ENCODE measurements around the gene GTF3C1. TPM values are rescaled to one million over a fixed set of nuclear protein-coding genes. Genes with fewer than 3 reads are reported as not detected.

The GTF3C1 gene
- total RNA-seq, 1 donor from 2014 or later: 125 TPM

DNA sequence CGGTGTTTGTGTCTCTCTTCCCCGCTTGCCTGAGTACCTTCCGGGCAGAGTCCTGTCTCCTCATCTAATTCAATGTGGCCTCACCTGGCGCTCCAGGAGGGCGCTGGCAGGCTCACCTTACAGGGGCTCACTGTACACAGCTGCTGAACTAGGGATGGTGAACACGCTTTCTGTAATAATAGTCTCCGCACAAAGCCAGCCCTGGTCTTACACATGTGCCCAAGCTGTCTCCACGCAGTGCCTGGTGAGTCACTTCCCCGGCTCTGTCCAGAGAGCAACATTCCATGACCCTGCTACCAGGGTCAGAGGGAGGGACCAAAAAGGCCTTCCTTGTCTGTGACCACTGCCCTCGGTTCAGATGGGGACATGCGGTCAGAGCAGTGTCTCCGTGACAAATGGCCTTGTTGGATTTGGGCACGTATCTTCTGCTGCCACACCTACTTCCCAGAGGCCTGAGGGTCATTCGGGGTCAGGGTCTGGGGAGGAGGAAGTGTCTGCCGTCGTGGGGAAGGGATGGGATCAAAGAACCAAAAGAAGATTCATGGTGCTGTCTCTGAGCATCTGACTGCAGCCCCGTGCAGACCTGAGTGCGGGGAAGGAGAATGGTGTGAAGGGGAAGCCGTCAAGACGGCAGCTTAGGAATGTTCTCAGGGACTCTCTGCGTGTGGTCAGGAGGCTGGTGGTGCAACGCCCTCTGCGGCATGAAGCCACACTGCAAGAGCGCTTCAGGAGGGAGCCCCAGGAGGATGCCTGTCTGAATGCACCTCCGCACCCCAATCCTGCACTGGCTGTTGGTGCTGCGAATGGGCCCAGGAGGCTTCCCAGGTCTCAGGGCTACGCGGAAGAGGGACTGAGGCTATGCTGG is 78.9 kb downstream of the GTF3C1 start:
- peaks cover 37% of the 10 kb centered on the region for H3K36me3 Mint-ChIP-seq (ENCODE audit: low read depth)
- TF ChIP-seq CTCF (conservative IDR thresholded peaks at IDR 0.05): no peak
- H3K9me3 Mint-ChIP-seq: no peaks in the 10 kb centered on the region
- peak overlapping the region; percentile 83 for H3K27ac Mint-ChIP-seq (ENCODE audit: unreplicated experiment)
- no peak overlapping the region for H3K4me3 Mint-ChIP-seq
- no peaks in the 10 kb centered on the region for H3K27me3 Mint-ChIP-seq (ENCODE audit: low read depth)
- DNase-seq (ENCODE audit: low read depth, low spot score): no peak
- H3K4me1 Mint-ChIP-seq: peaks cover 8% of the 10 kb centered on the region

DNA sequence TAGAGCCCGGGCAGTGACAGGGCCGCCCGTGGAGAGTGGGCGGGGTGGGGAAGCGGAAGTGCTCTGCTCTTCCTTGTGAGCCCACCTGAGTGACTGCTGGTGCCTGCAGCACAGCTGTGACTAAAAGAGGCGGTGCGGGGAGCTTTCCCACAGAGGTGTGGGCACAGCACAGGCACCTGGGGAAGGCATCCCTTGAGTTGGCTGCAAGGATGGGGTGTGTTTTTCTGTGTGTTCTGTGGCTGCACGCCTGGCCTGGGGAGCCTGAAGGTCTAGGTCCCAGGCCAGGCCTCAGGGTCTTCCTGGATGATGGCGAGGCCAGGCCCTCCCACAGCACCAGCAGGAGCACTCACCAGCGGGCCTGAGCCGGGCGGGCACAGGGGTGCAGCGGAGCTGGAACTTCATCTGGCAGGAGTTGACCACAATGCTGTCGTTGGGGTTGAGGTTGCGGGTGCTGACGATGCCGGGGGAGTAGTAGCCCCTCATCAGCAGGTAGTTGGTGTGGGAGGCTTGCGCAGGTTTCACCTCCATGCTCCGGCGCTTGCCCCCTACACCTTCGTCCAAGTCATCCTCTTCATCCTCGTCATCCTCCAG is 80.7 kb downstream of the GTF3C1 start:
- DNase-seq (ENCODE audit: low read depth, low spot score): no peak
- no peaks in the 10 kb centered on the region for H3K9me3 Mint-ChIP-seq
- no peaks in the 10 kb centered on the region for H3K27me3 Mint-ChIP-seq (ENCODE audit: low read depth)
- H3K27ac Mint-ChIP-seq (ENCODE audit: unreplicated experiment): peak overlapping the region; percentile 12
- H3K4me3 Mint-ChIP-seq: no peak overlapping the region
- TF ChIP-seq CTCF (conservative IDR thresholded peaks at IDR 0.05): no peak
- peaks cover 8% of the 10 kb centered on the region for H3K4me1 Mint-ChIP-seq
- H3K36me3 Mint-ChIP-seq (ENCODE audit: low read depth): peaks cover 37% of the 10 kb centered on the region

DNA sequence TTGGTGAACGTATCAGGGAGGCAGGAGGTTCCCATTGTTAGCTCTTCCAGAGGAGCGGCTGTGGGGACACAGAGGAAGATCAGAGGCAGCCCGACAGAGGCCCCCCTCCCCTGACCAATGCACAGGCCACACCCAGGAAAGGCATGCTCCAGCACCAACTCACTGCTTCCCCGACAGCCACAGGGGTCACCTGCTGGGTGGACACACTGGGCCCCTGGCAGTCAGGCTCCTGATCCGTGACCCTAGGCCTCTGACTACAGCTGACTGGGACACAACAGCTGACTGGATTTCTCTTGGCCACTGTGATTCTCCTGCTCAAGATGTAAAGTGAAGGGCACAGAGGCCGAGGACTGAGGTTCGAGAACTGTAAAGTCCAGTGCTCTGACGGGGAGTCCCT is 84.2 kb downstream of the GTF3C1 start:
- no peaks in the 10 kb centered on the region for H3K9me3 Mint-ChIP-seq
- no peak overlapping the region for H3K4me3 Mint-ChIP-seq
- no peaks in the 10 kb centered on the region for H3K27me3 Mint-ChIP-seq (ENCODE audit: low read depth)
- H3K4me1 Mint-ChIP-seq: no peaks in the 10 kb centered on the region
- H3K27ac Mint-ChIP-seq (ENCODE audit: unreplicated experiment): no peak overlapping the region
- TF ChIP-seq CTCF (conservative IDR thresholded peaks at IDR 0.05): no peak
- H3K36me3 Mint-ChIP-seq (ENCODE audit: low read depth): peaks cover 23% of the 10 kb centered on the region
- DNase-seq (ENCODE audit: low read depth, low spot score): no peak

- Mint-ChIP-seq H3K9me3 (no peaks in the 10 kb centered on the region), H3K27ac (ENCODE audit: unreplicated experiment) (no peak overlapping the region), H3K27me3 (ENCODE audit: low read depth) (no peaks in the 10 kb centered on the region), H3K36me3 (ENCODE audit: low read depth) (peaks cover 19% of the 10 kb centered on the region), H3K4me3 (no peak overlapping the region), H3K4me1 (no peaks in the 10 kb centered on the region)
- TF ChIP-seq CTCF (conservative IDR thresholded peaks at IDR 0.05): no peak
- DNase-seq (ENCODE audit: low read depth, low spot score): no peak
Observed at GRCh38 chr16:27464626-27465482, 84.9 kb downstream of the GTF3C1 start.

DNA sequence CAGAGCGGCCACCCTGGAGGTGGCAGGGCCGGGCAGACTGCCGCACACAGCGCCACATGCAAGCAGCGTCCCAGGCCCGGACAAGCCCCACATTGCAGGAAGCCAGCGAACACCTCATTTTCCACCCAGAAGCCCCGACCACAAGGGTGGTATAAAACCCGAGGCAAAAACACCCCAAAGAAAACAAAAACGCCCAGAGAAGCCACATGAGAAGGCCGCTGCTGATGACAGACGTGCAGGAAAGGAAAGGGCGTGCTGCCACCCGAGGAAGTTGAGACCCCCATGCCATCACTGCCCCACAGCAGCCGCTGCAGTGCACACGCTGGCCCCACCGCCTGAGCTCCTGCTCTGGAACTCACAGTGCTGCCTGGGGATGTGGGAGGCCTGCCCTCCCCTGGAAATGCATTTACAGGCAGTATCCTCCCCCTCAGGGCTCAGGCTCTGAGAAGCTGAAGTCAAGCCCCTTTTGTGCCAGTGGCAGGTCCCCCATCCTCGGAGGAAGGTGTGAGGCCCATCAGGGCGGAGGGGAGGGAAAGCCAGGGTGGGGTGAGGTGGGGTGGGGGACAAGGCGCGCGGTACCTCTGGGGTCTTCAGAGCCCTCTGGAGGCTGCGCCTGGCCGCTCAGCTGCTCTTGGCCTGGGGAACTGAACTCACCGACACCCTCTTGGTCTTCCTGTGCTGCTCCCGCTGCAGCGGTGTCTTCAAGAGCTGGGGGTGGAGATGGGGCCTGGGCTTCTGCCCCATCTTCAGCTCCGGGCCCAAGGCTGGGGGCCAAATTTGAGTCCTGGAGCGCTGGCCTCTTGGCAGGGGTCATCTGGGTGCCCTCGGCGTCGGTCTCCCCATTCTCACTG is 85.7 kb downstream of the GTF3C1 start:
- Mint-ChIP-seq H3K27ac (ENCODE audit: unreplicated experiment) (no peak overlapping the region), H3K9me3 (no peaks in the 10 kb centered on the region), H3K4me1 (no peaks in the 10 kb centered on the region), H3K36me3 (ENCODE audit: low read depth) (peaks cover 24% of the 10 kb centered on the region), H3K4me3 (no peak overlapping the region), H3K27me3 (ENCODE audit: low read depth) (no peaks in the 10 kb centered on the region)
- no peak for DNase-seq (ENCODE audit: low read depth, low spot score)
- no peak for TF ChIP-seq CTCF (conservative IDR thresholded peaks at IDR 0.05)
